Type B pancreatic cell (in vitro differentiated cells): ENCODE data around the gene BCL2L13. TPM values are rescaled to one million over a fixed set of nuclear protein-coding genes. Genes with fewer than 3 reads are reported as not detected.

Experiments
- DNase-seq: peaks from one replicate; pipeline ENCODE4 v3.0.0; 2021; ENCODE audit warnings: mixed read lengths; ENCODE audit not compliant: unreplicated experiment; ENCODE audit errors: extremely low spot score
- H3K27ac Mint-ChIP-seq: 2 replicates; pipeline ENCODE4 v1.8.0; 2021; ENCODE audit warnings: mild to moderate bottlenecking, mixed read lengths
- H3K27me3 Mint-ChIP-seq: 2 replicates; pipeline ENCODE4 v1.8.0; 2021; ENCODE audit warnings: mixed read lengths
- H3K36me3 Mint-ChIP-seq: 2 replicates; pipeline ENCODE4 v1.8.0; 2021; ENCODE audit warnings: mixed read lengths
- H3K4me1 Mint-ChIP-seq: one replicate; pipeline ENCODE4 v1.8.0; 2021; ENCODE audit warnings: mixed read lengths; ENCODE audit not compliant: unreplicated experiment
- H3K4me3 Mint-ChIP-seq: 2 replicates; pipeline ENCODE4 v1.8.0; 2021; ENCODE audit warnings: mild to moderate bottlenecking, mixed read lengths
- H3K9me3 Mint-ChIP-seq: 2 replicates; pipeline ENCODE4 v1.8.0; 2021; ENCODE audit warnings: mixed read lengths
- total RNA-seq: library from RNA; stranded (reverse); gene quantifications from 2 replicates; pipeline ENCODE4 v1.2.1, GENCODE V29; 2021; ENCODE audit warnings: low replicate concordance
- TF ChIP-seq, protein P1 (sequence below): fragments of 200-600 bp; sonication (generic); conservative IDR thresholded peaks from 2 replicates; pipeline ENCODE4 v1.5.0; 2021; ENCODE audit warnings: antibody characterized with exemption, mild to moderate bottlenecking

Gene BCL2L13
- total RNA-seq, 1 donor from 2014 or later: 32.5 TPM

DNA sequence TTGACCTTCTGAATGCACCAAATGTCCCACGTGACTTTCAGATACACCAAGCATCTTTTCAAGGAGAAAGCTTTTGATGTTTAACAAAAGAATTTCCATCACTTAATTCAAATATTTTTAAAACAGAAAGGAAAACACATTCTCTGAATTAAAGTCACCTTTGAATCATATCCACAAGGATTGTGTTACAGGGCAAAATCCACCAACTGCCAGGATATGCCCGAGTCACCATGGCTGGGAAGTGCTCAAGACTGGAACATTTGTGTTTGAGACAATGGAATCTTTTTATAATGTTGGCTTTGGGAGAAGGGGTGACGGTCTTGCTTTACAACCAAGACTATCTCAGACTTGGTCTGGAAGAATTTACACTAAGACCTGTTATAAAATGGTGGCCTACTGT is 94.9 kb downstream of the BCL2L13 start:
- Mint-ChIP-seq H3K27ac (no peak overlapping the region), H3K27me3 (no peaks in the 10 kb centered on the region), H3K36me3 (peaks cover 14% of the 10 kb centered on the region), H3K4me3 (no peak overlapping the region), H3K9me3 (no peaks in the 10 kb centered on the region), H3K4me1 (no peaks in the 10 kb centered on the region)
- no peak for DNase-seq
- TF ChIP-seq, protein P1, sequence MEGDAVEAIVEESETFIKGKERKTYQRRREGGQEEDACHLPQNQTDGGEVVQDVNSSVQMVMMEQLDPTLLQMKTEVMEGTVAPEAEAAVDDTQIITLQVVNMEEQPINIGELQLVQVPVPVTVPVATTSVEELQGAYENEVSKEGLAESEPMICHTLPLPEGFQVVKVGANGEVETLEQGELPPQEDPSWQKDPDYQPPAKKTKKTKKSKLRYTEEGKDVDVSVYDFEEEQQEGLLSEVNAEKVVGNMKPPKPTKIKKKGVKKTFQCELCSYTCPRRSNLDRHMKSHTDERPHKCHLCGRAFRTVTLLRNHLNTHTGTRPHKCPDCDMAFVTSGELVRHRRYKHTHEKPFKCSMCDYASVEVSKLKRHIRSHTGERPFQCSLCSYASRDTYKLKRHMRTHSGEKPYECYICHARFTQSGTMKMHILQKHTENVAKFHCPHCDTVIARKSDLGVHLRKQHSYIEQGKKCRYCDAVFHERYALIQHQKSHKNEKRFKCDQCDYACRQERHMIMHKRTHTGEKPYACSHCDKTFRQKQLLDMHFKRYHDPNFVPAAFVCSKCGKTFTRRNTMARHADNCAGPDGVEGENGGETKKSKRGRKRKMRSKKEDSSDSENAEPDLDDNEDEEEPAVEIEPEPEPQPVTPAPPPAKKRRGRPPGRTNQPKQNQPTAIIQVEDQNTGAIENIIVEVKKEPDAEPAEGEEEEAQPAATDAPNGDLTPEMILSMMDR: no peak

DNA sequence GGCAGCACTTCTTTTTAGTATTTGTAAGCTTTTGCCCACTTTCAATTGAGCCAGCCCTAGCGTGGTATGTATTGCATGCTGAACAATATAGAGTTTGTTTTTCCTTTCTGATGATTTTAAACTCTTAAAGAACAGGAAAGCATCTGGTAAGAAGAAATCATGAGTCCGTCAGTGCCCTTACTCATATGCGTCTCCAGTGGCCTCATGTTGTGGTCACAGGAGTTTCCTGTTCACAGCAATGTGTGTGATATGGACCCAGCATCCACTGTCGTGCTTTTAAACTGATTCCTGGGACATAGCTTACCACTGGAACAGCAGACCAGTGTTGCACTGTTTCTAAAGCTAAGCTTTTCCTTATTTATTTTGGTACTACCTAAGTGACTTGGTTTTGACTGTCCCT is 95.6 kb downstream of the BCL2L13 start:
- DNase-seq: no peak
- no peak overlapping the region for H3K4me3 Mint-ChIP-seq
- H3K27me3 Mint-ChIP-seq: no peaks in the 10 kb centered on the region
- H3K9me3 Mint-ChIP-seq: no peaks in the 10 kb centered on the region
- H3K36me3 Mint-ChIP-seq: peaks cover 14% of the 10 kb centered on the region
- TF ChIP-seq, protein P1: no peak
- no peak overlapping the region for H3K27ac Mint-ChIP-seq
- no peaks in the 10 kb centered on the region for H3K4me1 Mint-ChIP-seq

DNA sequence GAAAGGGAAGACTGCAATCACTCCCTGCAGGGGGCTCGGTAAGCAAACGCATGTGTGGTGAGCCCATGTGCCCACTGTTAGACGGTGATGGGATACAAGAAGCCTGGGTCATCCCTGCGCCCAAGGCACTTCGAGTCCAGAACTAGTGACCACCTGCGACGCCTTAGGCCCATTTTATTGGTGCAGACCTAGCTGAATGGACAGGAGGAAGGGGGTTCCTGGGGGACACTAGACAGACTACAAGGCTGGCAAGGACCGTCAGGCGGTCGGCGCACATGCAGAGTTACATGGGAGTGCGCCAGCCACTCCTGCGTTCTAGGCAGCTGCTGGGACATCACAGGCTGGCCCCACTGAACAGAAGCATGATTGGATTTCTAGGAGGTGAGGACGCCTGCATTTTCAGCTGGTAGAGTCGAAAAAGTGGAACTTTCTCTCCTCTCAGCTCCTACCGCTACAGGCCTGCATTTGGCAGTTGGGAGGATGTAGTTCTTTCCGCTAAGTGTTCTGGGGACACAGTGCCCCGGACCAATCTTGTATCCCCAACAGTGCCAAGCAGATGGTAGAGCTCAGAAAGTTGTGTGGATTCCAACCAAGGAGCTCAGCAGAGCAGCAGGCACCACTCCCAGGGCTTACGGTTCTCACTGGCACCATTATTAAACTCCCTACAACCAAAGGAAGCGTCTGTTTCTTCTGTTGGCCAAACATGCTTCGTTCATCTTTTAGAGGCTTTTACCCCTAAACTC is 100.0 kb downstream of the BCL2L13 start:
- TF ChIP-seq, protein P1: no peak
- H3K4me1 Mint-ChIP-seq: peaks cover 3% of the 10 kb centered on the region
- H3K4me3 Mint-ChIP-seq: no peak overlapping the region
- peaks cover 3% of the 10 kb centered on the region for H3K36me3 Mint-ChIP-seq
- no peaks in the 10 kb centered on the region for H3K9me3 Mint-ChIP-seq
- DNase-seq: no peak
- H3K27ac Mint-ChIP-seq: no peak overlapping the region
- no peaks in the 10 kb centered on the region for H3K27me3 Mint-ChIP-seq

DNA sequence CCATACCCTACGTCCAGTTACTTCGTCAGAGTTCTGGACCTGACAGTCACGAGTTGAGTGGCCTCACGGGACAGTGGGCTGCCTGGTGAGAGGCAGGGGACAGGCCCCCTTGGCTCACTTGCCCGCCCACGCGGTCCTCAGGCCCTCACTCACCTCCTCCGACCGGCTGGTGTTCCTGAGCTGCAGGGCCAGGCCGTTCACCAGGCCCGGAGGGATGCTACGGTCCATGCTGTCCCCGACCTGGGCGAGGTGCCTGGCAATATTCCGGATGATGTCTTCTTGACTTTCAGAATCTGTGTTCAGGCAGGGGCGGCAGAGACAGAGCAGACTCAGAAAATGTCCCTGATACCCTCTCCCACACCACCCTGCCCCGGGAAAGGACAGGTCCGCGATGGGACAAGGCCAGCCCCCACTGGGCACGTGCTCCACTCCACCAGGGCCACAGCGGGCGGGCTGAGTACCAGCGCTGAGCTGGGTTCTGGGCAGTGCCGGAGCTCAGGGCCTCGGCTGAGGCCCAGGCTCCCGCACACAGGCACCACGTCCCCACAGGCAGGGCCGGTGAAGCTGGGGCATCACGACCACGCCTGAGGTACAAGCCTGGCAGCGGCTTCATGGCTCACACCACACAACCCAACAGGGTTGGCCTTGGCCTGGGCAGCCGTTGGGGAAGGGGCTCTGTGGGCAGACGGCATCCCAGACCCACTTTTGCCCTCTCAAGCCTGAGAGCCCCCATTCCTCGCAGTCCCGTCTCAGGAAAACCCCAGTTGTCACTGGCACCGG is 100.8 kb downstream of the BCL2L13 start:
- TF ChIP-seq, protein P1: no peak
- Mint-ChIP-seq H3K4me3 (no peak overlapping the region), H3K36me3 (no peaks in the 10 kb centered on the region), H3K9me3 (no peaks in the 10 kb centered on the region), H3K4me1 (peaks cover 3% of the 10 kb centered on the region), H3K27me3 (no peaks in the 10 kb centered on the region), H3K27ac (no peak overlapping the region)
- DNase-seq: no peak

DNA sequence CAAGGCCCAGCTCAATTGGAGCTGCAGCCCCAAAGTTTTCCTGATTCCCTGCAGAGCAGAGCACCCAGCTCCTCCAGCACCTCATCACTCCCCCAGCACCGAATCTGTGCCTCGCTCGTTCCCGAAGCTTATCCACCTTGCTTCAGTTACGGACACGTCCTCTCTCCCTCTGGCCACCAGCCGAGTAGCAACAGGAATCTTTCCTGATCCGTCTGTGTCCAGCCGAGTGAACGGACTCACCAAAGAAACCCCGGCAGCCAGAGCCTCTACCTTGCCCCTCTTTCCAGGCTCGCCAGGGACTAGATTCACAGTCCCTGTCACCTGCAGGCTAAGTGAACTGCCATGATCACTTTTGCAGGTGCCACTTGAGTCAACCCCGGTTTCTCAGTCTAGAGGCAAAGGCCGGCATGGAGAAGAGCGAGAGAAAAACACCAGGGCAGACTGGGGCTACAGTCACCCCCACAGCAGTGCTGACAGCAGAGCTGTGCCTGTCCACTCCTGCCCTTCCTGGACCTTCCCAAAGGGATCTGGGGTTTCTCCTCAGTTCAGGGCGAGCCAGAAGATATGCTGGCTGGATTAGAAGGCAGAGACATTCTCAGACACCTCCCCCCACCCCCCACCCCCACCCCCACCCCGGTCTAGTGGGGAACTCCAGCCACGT is 103.4 kb downstream of the BCL2L13 start:
- Mint-ChIP-seq H3K36me3 (peaks cover 4% of the 10 kb centered on the region), H3K4me1 (peaks cover 3% of the 10 kb centered on the region), H3K27ac (no peak overlapping the region), H3K4me3 (no peak overlapping the region), H3K27me3 (no peaks in the 10 kb centered on the region), H3K9me3 (no peaks in the 10 kb centered on the region)
- TF ChIP-seq, protein P1: no peak
- DNase-seq: no peak
